ENCODE data around the gene MT1X.

GRCh38 chr16:56722200-56722842, 40.1 kb downstream of the MT1X start:
- TF ChIP-seq CTCF (tag by site-specific recombination; IDR thresholded peaks at IDR 0.05): no peak
- no peak for TF ChIP-seq ELK4 (IDR thresholded peaks at IDR 0.05; ENCODE audit: borderline replicate concordance, low read depth, low read length)
- TF ChIP-seq KLF1 (tag by site-specific recombination; IDR thresholded peaks at IDR 0.05): no peak
- TF ChIP-seq ZNF416 (tag by site-specific recombination; IDR thresholded peaks at IDR 0.05): 0 out of 2 replicates have a peak, but pooled peaks have one; percentile 46
- no peak for TF ChIP-seq ZNF514 (tag by site-specific recombination; IDR thresholded peaks at IDR 0.05)
- TF ChIP-seq PRDM6 (tag by site-specific recombination; IDR thresholded peaks at IDR 0.05): no peak
- TF ChIP-seq ZNF23 (tag by site-specific recombination; IDR thresholded peaks at IDR 0.05; ENCODE audit: borderline replicate concordance): no peak
- TF ChIP-seq ZNF274 (IDR thresholded peaks at IDR 0.05; ENCODE audit: low read length): no peak
- no peak for TF ChIP-seq ZNF274 (tag by site-specific recombination; IDR thresholded peaks at IDR 0.05; ENCODE audit: borderline replicate concordance)
